Measurements from ENCODE around the gene ARRDC2.

GRCh38 chr19:18057557-18057956, 49.6 kb downstream of the ARRDC2 start:
- TF ChIP-seq CTCF (IDR thresholded peaks at IDR 0.05) (no peak), POLR2AphosphoS5 (IDR thresholded peaks at IDR 0.05; ENCODE audit: insufficient read depth in 1 of 2, low read depth in 1 of 2) (no peak)

Data from vagina (tissue), 2 donors.